CD4-positive, alpha-beta memory T cell (primary cell): ENCODE results near the gene SFXN4. TPM values are rescaled to one million over a fixed set of nuclear protein-coding genes. Genes with fewer than 3 reads are reported as not detected.
A peak's percentile ranks its signal among the peaks of the same experiment; 100 is the strongest.
"Not testable (repeated sequence)": the region's sequence is repeated elsewhere in the genome, so short reads cannot be mapped to it uniquely, and the experiment has no call there.

Experiments
- CTCF ChIA-PET: fragments of 350-600 bp; sonication (Branson Sonifier 250); formaldehyde crosslinking; loops from one replicate; lab custom pipeline; 2021; ENCODE audit warnings: inconsistent platforms; ENCODE audit not compliant: partially characterized antibody; lab: Charles Lee
- POLR2A ChIA-PET: fragments of 350-600 bp; sonication (Branson Sonifier 250); formaldehyde crosslinking; loops from one replicate; lab custom pipeline; 2021; ENCODE audit not compliant: partially characterized antibody; lab: Charles Lee
- DNase-seq, 5 donors: peaks; one replicate each; pipeline versions ENCODE4 v3.0.0 to v3.0.0-alpha.2; 2020 to 2022; ENCODE audit warnings: mixed read lengths in 1 of 5
- H3K27ac ChIP-seq: one replicate; pipeline ENCODE4 v1.7.0; 2013; ENCODE audit warnings: low read depth, low read length
- H3K27me3 ChIP-seq: 2 replicates; pipeline ENCODE4 v1.7.0; 2013; ENCODE audit warnings: mild to moderate bottlenecking, low read length, moderate library complexity; ENCODE audit not compliant: insufficient read depth
- H3K36me3 ChIP-seq: 2 replicates; pipeline ENCODE4 v1.7.0; 2013; ENCODE audit warnings: mild to moderate bottlenecking, low read length, moderate library complexity; ENCODE audit not compliant: insufficient read depth
- H3K4me1 ChIP-seq: 2 replicates; pipeline ENCODE4 v1.7.0; 2013; ENCODE audit warnings: mild to moderate bottlenecking, low read length, moderate library complexity; ENCODE audit not compliant: insufficient read depth
- H3K4me3 ChIP-seq, 2 donors: one replicate each; pipeline ENCODE4 v1.7.0; 2013; ENCODE audit warnings: low read length in 2 of 2, mild to moderate bottlenecking in 1 of 2
- H3K9me3 ChIP-seq, 2 donors: one replicate each; pipeline ENCODE4 v1.7.0; 2013; ENCODE audit warnings: low read length in 2 of 2, control low read depth in 1 of 2; ENCODE audit not compliant: control insufficient read depth in 1 of 2
- H3K27ac Mint-ChIP-seq, 7 donors: one replicate each; pipeline ENCODE4 v1.8.0; 2020 to 2021; ENCODE audit warnings: mixed read lengths in 7 of 7, mild to moderate bottlenecking in 6 of 7, inconsistent platforms in 3 of 7, moderate library complexity in 3 of 7
- H3K27me3 Mint-ChIP-seq, 2 donors: one replicate each; pipeline ENCODE4 v1.8.0; 2020 to 2021; ENCODE audit warnings: mixed read lengths in 2 of 2
- H3K36me3 Mint-ChIP-seq, 2 donors: one replicate each; pipeline ENCODE4 v1.8.0; 2020 to 2021; ENCODE audit warnings: mixed read lengths in 2 of 2, inconsistent platforms in 1 of 2, mild to moderate bottlenecking in 1 of 2
- H3K4me1 Mint-ChIP-seq, 4 donors: one replicate each; pipeline ENCODE4 v1.8.0; 2020 to 2021; ENCODE audit warnings: mixed read lengths in 4 of 4, mild to moderate bottlenecking in 1 of 4
- H3K4me3 Mint-ChIP-seq, 8 donors: one replicate each; pipeline ENCODE4 v1.8.0; 2020 to 2021; ENCODE audit warnings: mixed read lengths in 8 of 8, mild to moderate bottlenecking in 7 of 8, moderate library complexity in 6 of 8, inconsistent platforms in 3 of 8
- H3K9me3 Mint-ChIP-seq, 8 donors: one replicate each; pipeline ENCODE4 v1.8.0; 2020 to 2021; ENCODE audit warnings: mixed read lengths in 8 of 8, mild to moderate bottlenecking in 5 of 8, inconsistent platforms in 3 of 8, moderate library complexity in 1 of 8
- intact Hi-C: fragments of 100-400 bp; cut with micrococcal nuclease; formaldehyde crosslinking; loops from one replicate; pipeline ENCODE4 v1.15.1; 2023
- polyA plus RNA-seq, 2 donors: library from polyadenylated mRNA; unstranded; fragments of 300-500 nt; fragmentation: Illumina TruSeq; gene quantifications; one replicate each; pipeline ENCODE4 v1.2.3, GENCODE V29; 2021
- total RNA-seq, 2 experiments: library from RNA; stranded (reverse); gene quantifications; one replicate each; pipeline ENCODE4 v1.2.3, GENCODE V29; 2021

SFXN4 gene
- total and polyA plus RNA-seq, 4 experiments from 2014 or later = 13.9 to 18.5 (median 15.6) TPM

DNA sequence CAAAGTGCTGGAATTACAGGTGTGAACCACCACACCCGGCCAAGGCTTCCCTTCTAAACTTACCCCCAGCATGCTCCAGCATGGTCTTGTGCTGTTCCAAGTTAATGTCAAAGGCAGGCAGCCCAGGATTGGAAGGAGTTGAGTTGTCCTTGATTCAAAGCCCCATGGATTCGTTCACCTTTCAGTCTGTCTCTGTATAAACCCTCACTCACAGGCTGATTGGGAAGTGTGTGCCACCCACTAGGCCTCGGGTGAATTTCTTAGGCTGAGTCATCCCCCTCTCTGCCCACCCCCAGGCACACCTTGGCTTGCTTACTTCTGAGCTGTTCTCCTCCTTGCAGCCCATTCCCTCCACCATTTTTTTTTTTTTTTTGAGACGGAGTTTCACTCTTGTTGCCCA lies 26.4 kb upstream of the SFXN4 start:
- intact Hi-C loops = no loop called here
- no peak overlapping the region for H3K27ac ChIP-seq
- no peak for DNase-seq
- peaks cover 12% of the 10 kb centered on the region for H3K4me1 ChIP-seq
- H3K9me3 ChIP-seq = no peaks in the 10 kb centered on the region
- Mint-ChIP-seq H3K27ac (no peak overlapping the region), H3K36me3 (no peaks in the 10 kb centered on the region), H3K27me3 (no peaks in the 10 kb centered on the region), H3K4me1 (peaks cover 8 to 17% (median 10%) of the 10 kb centered on the region in 4 donors), H3K9me3 (no peaks in the 10 kb centered on the region), H3K4me3 (no peak overlapping the region)
- ChIA-PET CTCF (no interaction called here), POLR2A (no interaction called here)
- H3K36me3 ChIP-seq = no peaks in the 10 kb centered on the region
- no peak overlapping the region for H3K4me3 ChIP-seq
- no peaks in the 10 kb centered on the region for H3K27me3 ChIP-seq

DNA sequence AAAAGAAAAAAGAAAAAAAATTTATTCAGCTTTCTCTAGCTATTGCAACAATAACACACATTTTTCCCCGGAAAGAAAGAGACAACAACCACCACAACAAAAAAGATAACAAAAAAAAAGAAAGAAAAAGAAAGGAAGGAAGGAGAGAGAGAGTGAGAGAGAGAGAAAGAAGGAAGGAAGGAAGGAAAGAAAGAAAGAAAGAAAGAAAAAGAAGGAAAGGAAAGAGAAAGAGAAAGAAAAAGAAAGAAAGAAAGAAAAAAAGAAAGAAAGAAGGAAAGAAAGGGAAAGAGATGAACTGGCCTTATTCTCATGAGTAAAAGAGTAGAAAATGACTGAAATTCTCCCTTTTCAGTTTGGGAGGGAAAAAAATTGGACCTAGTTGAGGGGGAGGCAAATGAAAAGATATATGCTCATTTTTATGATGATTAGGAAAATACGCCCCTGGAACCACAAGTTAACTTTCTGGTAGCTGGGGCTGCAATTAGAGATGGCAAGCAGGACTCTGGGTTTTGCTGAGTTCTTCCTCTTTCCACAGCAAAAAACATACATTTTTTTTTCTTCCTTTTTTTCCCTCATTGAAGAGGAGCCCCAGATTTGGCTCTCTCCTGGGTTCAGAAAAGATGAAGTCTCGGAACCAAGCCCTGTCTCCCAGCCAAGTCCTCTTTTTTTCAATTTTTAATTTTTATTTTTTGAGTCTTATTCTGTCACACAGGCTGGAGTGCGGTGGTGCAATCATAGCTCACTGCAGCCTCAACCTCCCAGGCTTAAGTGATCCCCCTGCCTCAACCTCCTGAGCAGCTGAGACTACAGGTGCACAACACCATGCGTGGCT lies 25.7 kb upstream of the SFXN4 start:
- no peak overlapping the region for H3K27ac ChIP-seq
- CTCF ChIA-PET = interaction anchor here (1.2 to 2.7 kb wide), 4 partner anchors 8 to 254 kb away, joined by 3 to 18 read pairs (median 6); partner anchors contain the start of gene GRK5
- Mint-ChIP-seq H3K27ac (no peak overlapping the region), H3K27me3 (no peaks in the 10 kb centered on the region), H3K36me3 (no peaks in the 10 kb centered on the region), H3K4me3 (no peak overlapping the region), H3K4me1 (peaks cover 8 to 17% (median 10%) of the 10 kb centered on the region in 4 donors), H3K9me3 (no peaks in the 10 kb centered on the region)
- no peak for DNase-seq
- peaks cover 12% of the 10 kb centered on the region for H3K4me1 ChIP-seq
- H3K27me3 ChIP-seq = no peaks in the 10 kb centered on the region
- H3K9me3 ChIP-seq = no peaks in the 10 kb centered on the region
- no peaks in the 10 kb centered on the region for H3K36me3 ChIP-seq
- no peak overlapping the region for H3K4me3 ChIP-seq
- intact Hi-C loops = no loop called here
- POLR2A ChIA-PET = interaction anchor here (1.1 kb wide), 1 partner anchor 12 kb away, joined by 3 read pairs; the partner anchor contains the start of gene PRDX3

DNA sequence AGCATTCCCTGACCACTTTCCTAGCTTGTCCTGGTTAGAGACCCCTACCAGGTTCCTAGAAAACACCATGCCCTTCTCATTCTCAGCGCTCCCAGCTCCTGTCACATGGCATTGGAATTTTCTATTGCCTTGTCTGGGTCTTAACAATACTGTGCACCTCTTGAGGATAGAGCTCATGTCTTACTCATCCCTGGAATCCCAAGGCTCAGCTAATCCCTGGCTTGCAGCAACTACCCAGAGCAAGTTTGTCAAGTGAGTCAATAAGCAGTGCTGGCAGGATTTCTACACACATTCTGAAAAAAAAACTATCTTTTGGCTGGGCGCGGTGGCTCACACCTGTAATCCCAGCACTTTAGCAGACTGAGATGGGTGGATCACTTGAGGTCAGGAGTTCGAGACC lies 24.8 kb upstream of the SFXN4 start:
- no peaks in the 10 kb centered on the region for H3K27me3 Mint-ChIP-seq
- intact Hi-C loops = no loop called here
- H3K36me3 ChIP-seq = no peaks in the 10 kb centered on the region
- no peak overlapping the region for H3K4me3 ChIP-seq
- H3K27me3 ChIP-seq = no peaks in the 10 kb centered on the region
- H3K4me1 ChIP-seq = peaks cover 12% of the 10 kb centered on the region
- no peaks in the 10 kb centered on the region for H3K9me3 ChIP-seq
- no peaks in the 10 kb centered on the region for H3K9me3 Mint-ChIP-seq
- H3K4me3 Mint-ChIP-seq = no peak overlapping the region
- no peaks in the 10 kb centered on the region for H3K36me3 Mint-ChIP-seq
- H3K27ac ChIP-seq = no peak overlapping the region
- DNase-seq = no peak
- H3K27ac Mint-ChIP-seq = peak overlapping the region in 2 of 7 donors; percentile 66 to 68
- ChIA-PET CTCF (interaction anchor here (0.6 to 2.7 kb wide), 8 partner anchors 8 to 394 kb away, joined by 3 to 18 read pairs (median 4); partner anchors contain the start of gene GRK5), POLR2A (interaction anchor here (1.1 kb wide), 2 partner anchors 11 to 17 kb away, joined by 3 to 6 read pairs; partner anchors contain the start of genes GRK5 and PRDX3)
- H3K4me1 Mint-ChIP-seq = peaks cover 8 to 17% (median 10%) of the 10 kb centered on the region in 4 donors

DNA sequence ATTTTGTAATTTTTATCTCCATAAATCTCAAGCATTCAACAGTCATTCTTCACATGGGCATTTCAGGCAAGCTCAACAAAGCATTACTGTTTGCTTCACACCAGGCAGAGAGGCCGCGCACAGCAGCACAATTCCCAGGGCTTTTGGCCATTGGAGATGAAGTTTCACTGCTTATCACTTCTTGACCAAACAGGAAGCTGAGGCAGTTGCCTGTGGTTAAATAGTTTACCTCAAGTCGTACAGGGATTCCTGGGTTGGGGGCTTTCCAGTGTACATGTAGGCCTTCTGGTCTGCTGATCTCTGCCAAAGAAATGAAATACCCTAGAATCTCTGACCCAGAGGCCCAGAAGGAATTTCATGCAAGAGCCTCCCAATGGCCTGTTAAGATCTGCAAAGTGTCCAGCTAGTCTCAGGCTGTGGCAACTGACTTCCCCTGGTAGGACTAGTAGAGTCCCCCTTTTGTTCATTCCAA lies 24.3 kb upstream of the SFXN4 start:
- Histone ChIP-seq H3K27me3 (no peaks in the 10 kb centered on the region), H3K4me3 (no peak overlapping the region), H3K4me1 (peaks cover 12% of the 10 kb centered on the region), H3K36me3 (no peaks in the 10 kb centered on the region), H3K27ac (no peak overlapping the region), H3K9me3 (no peaks in the 10 kb centered on the region)
- no peaks in the 10 kb centered on the region for H3K27me3 Mint-ChIP-seq
- peaks cover 8 to 17% (median 10%) of the 10 kb centered on the region in 4 donors for H3K4me1 Mint-ChIP-seq
- intact Hi-C loops = no loop called here
- peak overlapping the region in 1 of 8 donors; percentile 49 for H3K4me3 Mint-ChIP-seq
- CTCF ChIA-PET = interaction anchor here (0.7 to 2.7 kb wide), 7 partner anchors 9 to 256 kb away, joined by 3 to 18 read pairs (median 6); partner anchors contain the start of gene GRK5
- peak in 1 of 5 donors; percentile 27 for DNase-seq
- POLR2A ChIA-PET = interaction anchor here (1.1 kb wide), 2 partner anchors 11 to 17 kb away, joined by 3 to 6 read pairs; partner anchors contain the start of genes GRK5 and PRDX3
- H3K27ac Mint-ChIP-seq = no peak overlapping the region
- H3K9me3 Mint-ChIP-seq = no peaks in the 10 kb centered on the region
- H3K36me3 Mint-ChIP-seq = no peaks in the 10 kb centered on the region

DNA sequence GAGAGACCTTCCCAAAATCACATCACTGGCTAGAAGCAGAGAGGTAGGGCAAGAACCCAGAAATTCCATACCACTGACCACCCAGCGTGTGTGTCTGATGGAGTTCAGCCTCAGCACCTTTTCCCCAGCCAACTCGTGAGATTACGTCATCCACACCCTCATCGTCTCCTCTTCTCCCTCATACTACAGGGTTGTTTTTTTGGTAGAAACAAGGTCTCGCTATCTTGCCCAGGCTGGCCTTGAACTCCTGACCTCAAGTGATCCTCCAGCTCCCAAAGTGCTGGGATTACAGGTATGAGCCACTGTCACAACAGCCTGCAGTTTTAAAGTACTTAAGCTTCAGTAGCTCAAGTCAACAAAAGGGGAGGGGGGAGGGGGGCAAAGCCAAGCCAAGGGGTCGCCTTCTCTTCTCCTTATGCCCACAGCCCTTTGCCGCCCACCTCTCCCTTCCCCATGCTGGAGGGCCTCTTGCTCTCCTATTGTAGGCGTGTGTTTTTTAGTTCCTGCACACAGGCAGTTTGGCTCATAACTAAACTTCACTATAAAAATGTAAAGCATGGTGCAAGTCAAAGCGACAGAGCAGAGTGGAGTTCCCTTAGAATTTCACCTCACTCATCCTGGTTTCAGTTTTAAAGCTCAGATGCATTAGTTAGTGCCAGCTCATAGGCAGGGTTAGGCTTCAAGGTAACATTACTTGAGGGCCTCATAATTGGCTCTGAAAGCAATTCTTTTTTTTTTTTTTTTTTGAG lies 18.3 kb upstream of the SFXN4 start:
- Mint-ChIP-seq H3K27ac (peak overlapping the region in 1 of 7 donors; percentile 14), H3K4me1 (peaks cover 2 to 15% (median 10%) of the 10 kb centered on the region in 4 donors), H3K9me3 (no peaks in the 10 kb centered on the region), H3K4me3 (no peak overlapping the region), H3K27me3 (no peaks in the 10 kb centered on the region), H3K36me3 (peaks cover 0 to 2% of the 10 kb centered on the region in 2 donors)
- intact Hi-C loops = no loop called here
- ChIA-PET CTCF (interaction anchor here (0.6 to 1.5 kb wide), 3 partner anchors 9 to 223 kb away, joined by 3 to 5 read pairs (median 3); no protein-coding TSS in a partner anchor), POLR2A (interaction anchor here (1.0 kb wide), 1 partner anchor 359 kb away, joined by 4 read pairs; the partner anchor contains the start of gene RGS10)
- peak in 1 of 5 donors; percentile 39 for DNase-seq
- Histone ChIP-seq H3K36me3 (no peaks in the 10 kb centered on the region), H3K27me3 (no peaks in the 10 kb centered on the region), H3K27ac (no peak overlapping the region), H3K4me1 (peaks cover 8% of the 10 kb centered on the region), H3K9me3 (no peaks in the 10 kb centered on the region), H3K4me3 (no peak overlapping the region)

DNA sequence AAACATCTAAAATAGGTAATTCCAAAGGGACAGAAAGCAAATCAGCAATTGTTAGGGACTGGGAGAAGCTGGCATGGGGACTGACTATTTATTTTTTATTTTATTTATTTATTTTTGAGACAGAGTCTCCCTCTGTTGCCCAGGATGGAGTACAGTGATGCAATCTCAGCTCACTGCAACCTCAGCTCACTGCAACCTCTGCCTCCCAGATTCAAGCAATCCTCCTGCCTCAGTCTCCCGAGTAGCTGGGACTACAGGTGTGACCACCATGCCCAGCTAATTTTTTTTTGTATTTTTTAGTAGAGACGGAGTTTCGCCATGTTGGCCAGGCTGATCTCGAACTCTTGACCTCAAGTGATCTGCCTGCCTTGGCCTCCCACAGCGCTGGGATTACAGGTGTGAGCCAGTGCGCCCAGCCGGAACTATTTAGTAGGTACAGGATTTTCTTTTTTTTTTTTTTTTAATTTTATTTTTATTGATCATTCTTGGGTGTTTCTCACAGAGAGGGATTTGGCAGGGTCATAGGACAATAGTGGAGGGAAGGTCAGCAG lies 15.4 kb upstream of the SFXN4 start:
- H3K27ac Mint-ChIP-seq, intact Hi-C loops, H3K9me3 ChIP-seq, H3K4me3 Mint-ChIP-seq, H3K27ac ChIP-seq, H3K9me3 Mint-ChIP-seq, H3K27me3 ChIP-seq, H3K36me3 ChIP-seq, DNase-seq, H3K27me3 Mint-ChIP-seq, H3K4me3 ChIP-seq: not testable (repeated sequence)
- H3K4me1 Mint-ChIP-seq = peaks cover 12 to 40% (median 30%) of the 10 kb centered on the region in 4 donors
- peaks cover 0 to 20% of the 10 kb centered on the region in 2 donors for H3K36me3 Mint-ChIP-seq
- ChIA-PET POLR2A (interaction anchor here (0.8 to 1.1 kb wide), 2 partner anchors 25 to 91 kb away, joined by 3 to 5 read pairs; no protein-coding TSS in a partner anchor), CTCF (interaction anchor here (0.8 to 2.8 kb wide), 4 partner anchors 9 to 28 kb away, joined by 3 to 11 read pairs (median 8); partner anchors contain the start of gene GRK5)
- H3K4me1 ChIP-seq = peaks cover 32% of the 10 kb centered on the region
